IPS-15b (cell line): Measurements from ENCODE around the gene TAS2R14.

Experiments used
- H3K27me3 ChIP-seq: one replicate; pipeline ENCODE4 v1.6.1; 2013; ENCODE audit warnings: low read length; ENCODE audit not compliant: control insufficient read depth, insufficient read depth
- H3K36me3 ChIP-seq: one replicate; pipeline ENCODE4 v1.6.1; 2013; ENCODE audit warnings: low read length; ENCODE audit not compliant: control insufficient read depth, insufficient read depth
- H3K4me1 ChIP-seq: one replicate; pipeline ENCODE4 v1.6.1; 2013; ENCODE audit warnings: mild to moderate bottlenecking, low read length; ENCODE audit not compliant: control insufficient read depth, insufficient read depth
- H3K4me3 ChIP-seq: one replicate; pipeline ENCODE4 v1.5.1; 2013; ENCODE audit warnings: low read depth, low read length
- H3K9ac ChIP-seq: one replicate; pipeline ENCODE4 v1.6.1; 2013; ENCODE audit warnings: low read depth, mild to moderate bottlenecking, low read length
- H3K9me3 ChIP-seq: one replicate; pipeline ENCODE4 v1.6.1; 2013; ENCODE audit warnings: mild to moderate bottlenecking, low read length; ENCODE audit not compliant: control insufficient read depth, insufficient read depth

The TAS2R14 gene

GRCh38 chr12:10939163-10939562, at the start of gene TAS2R14:
TSS of gene TAS2R14 (minus strand) at chr12:10939263. CDS start at chr12:10939207, 56 bp downstream.
- H3K9ac ChIP-seq = no peak within 1 kb of the TSS
- H3K4me1 ChIP-seq = peaks cover 11% of the 10 kb centered on the region
- H3K9me3 ChIP-seq = no peaks in the 10 kb centered on the region
- no peaks in the 10 kb centered on the region for H3K27me3 ChIP-seq
- no peak within 1 kb of the TSS for H3K4me3 ChIP-seq
- no peaks in the 10 kb centered on the region for H3K36me3 ChIP-seq

- Histone ChIP-seq H3K36me3 (no peaks in the 10 kb centered on the region), H3K9ac (no peak within 1 kb of the TSS), H3K27me3 (no peaks in the 10 kb centered on the region), H3K4me3 (no peak within 1 kb of the TSS), H3K4me1 (no peaks in the 10 kb centered on the region), H3K9me3 (no peaks in the 10 kb centered on the region)
Observed at GRCh38 chr12:10986812-10987211, 47.7 kb upstream of the TAS2R14 start, which contains the start of gene TAS2R50. TSS of gene TAS2R50 (minus strand) at chr12:10986912. CDS start at chr12:10986860, 52 bp downstream.

- Histone ChIP-seq H3K4me3 (no peak overlapping the region), H3K4me1 (peaks cover 3% of the 10 kb centered on the region), H3K27me3 (no peaks in the 10 kb centered on the region), H3K9ac (no peak overlapping the region), H3K9me3 (no peaks in the 10 kb centered on the region), H3K36me3 (no peaks in the 10 kb centered on the region)
Observed at GRCh38 chr12:10982244-10982643, 43.2 kb upstream of the TAS2R14 start.

GRCh38 chr12:10974965-10975364, 35.9 kb upstream of the TAS2R14 start:
- H3K4me1 ChIP-seq = peaks cover 18% of the 10 kb centered on the region
- H3K36me3 ChIP-seq = no peaks in the 10 kb centered on the region
- no peaks in the 10 kb centered on the region for H3K27me3 ChIP-seq
- no peak overlapping the region for H3K4me3 ChIP-seq
- H3K9me3 ChIP-seq = no peaks in the 10 kb centered on the region
- no peak overlapping the region for H3K9ac ChIP-seq

GRCh38 chr12:10968765-10969456, 29.8 kb upstream of the TAS2R14 start:
- H3K9me3 ChIP-seq = no peaks in the 10 kb centered on the region
- no peaks in the 10 kb centered on the region for H3K36me3 ChIP-seq
- H3K4me3 ChIP-seq = no peak overlapping the region
- no peak overlapping the region for H3K9ac ChIP-seq
- H3K27me3 ChIP-seq = no peaks in the 10 kb centered on the region
- H3K4me1 ChIP-seq = no peaks in the 10 kb centered on the region

- Histone ChIP-seq H3K4me1 (no peaks in the 10 kb centered on the region), H3K9ac (no peak overlapping the region), H3K9me3 (no peaks in the 10 kb centered on the region), H3K36me3 (no peaks in the 10 kb centered on the region), H3K27me3 (no peaks in the 10 kb centered on the region), H3K4me3 (no peak overlapping the region)
Observed at GRCh38 chr12:10967409-10967808, 28.3 kb upstream of the TAS2R14 start.

GRCh38 chr12:10966314-10966713, 27.3 kb upstream of the TAS2R14 start:
- Histone ChIP-seq H3K4me1 (no peaks in the 10 kb centered on the region), H3K9ac (no peak overlapping the region), H3K4me3 (no peak overlapping the region), H3K9me3 (no peaks in the 10 kb centered on the region), H3K36me3 (no peaks in the 10 kb centered on the region), H3K27me3 (no peaks in the 10 kb centered on the region)

- no peak overlapping the region for H3K9ac ChIP-seq
- no peaks in the 10 kb centered on the region for H3K27me3 ChIP-seq
- H3K36me3 ChIP-seq = no peaks in the 10 kb centered on the region
- no peak overlapping the region for H3K4me3 ChIP-seq
- no peaks in the 10 kb centered on the region for H3K4me1 ChIP-seq
- no peaks in the 10 kb centered on the region for H3K9me3 ChIP-seq
Observed at GRCh38 chr12:10965476-10965875, 26.4 kb upstream of the TAS2R14 start.

- Histone ChIP-seq H3K4me3 (no peak overlapping the region), H3K27me3 (no peaks in the 10 kb centered on the region), H3K4me1 (no peaks in the 10 kb centered on the region), H3K9me3 (no peaks in the 10 kb centered on the region), H3K36me3 (no peaks in the 10 kb centered on the region), H3K9ac (no peak overlapping the region)
Observed at GRCh38 chr12:10960211-10960610, 21.1 kb upstream of the TAS2R14 start.

GRCh38 chr12:10959804-10960203, 20.7 kb upstream of the TAS2R14 start:
- Histone ChIP-seq H3K4me1 (no peaks in the 10 kb centered on the region), H3K9ac (no peak overlapping the region), H3K9me3 (no peaks in the 10 kb centered on the region), H3K36me3 (no peaks in the 10 kb centered on the region), H3K4me3 (no peak overlapping the region), H3K27me3 (no peaks in the 10 kb centered on the region)

- H3K9ac ChIP-seq = no peak overlapping the region
- no peaks in the 10 kb centered on the region for H3K9me3 ChIP-seq
- no peaks in the 10 kb centered on the region for H3K27me3 ChIP-seq
- H3K36me3 ChIP-seq = no peaks in the 10 kb centered on the region
- no peaks in the 10 kb centered on the region for H3K4me1 ChIP-seq
- no peak overlapping the region for H3K4me3 ChIP-seq
Observed at GRCh38 chr12:10957741-10958140, 18.7 kb upstream of the TAS2R14 start.

GRCh38 chr12:10956085-10956484, 17.0 kb upstream of the TAS2R14 start:
- H3K27me3 ChIP-seq = no peaks in the 10 kb centered on the region
- no peaks in the 10 kb centered on the region for H3K36me3 ChIP-seq
- H3K4me1 ChIP-seq = no peaks in the 10 kb centered on the region
- H3K9ac ChIP-seq = no peak overlapping the region
- H3K4me3 ChIP-seq = no peak overlapping the region
- H3K9me3 ChIP-seq = no peaks in the 10 kb centered on the region
